Prostate gland (tissue), 2 donors: ENCODE measurements around the gene UPK1A. TPM values are rescaled to one million over a fixed set of nuclear protein-coding genes. Genes with fewer than 3 reads are reported as not detected.
A peak's percentile ranks its signal among the peaks of the same experiment; 100 is the strongest.
"Not testable (repeated sequence)": the region's sequence is repeated elsewhere in the genome, so short reads cannot be mapped to it uniquely, and the experiment has no call there.

Experiments
- DNase-seq: peaks from one replicate; pipeline ENCODE4 v3.0.0-alpha.2; 2019; ENCODE audit warnings: low spot score
- H3K27ac ChIP-seq, 2 donors: fragments of 200-600 bp; sonication (generic); 2 replicates each; pipeline ENCODE4 v1.5.1; 2017 to 2019
- H3K27me3 ChIP-seq: fragments of 200-600 bp; sonication (generic); replicated peaks from 2 replicates; pipeline ENCODE4 v1.5.1; 2019; ENCODE audit not compliant: insufficient read depth
- H3K36me3 ChIP-seq, 2 donors: fragments of 200-600 bp; sonication (generic); 1 replicate in 1 of 2; 2 replicates in 1 of 2; pipeline versions ENCODE4 v1.5.1 to v1.8.1; 2017 to 2019
- H3K4me1 ChIP-seq: fragments of 200-600 bp; sonication (generic); replicated peaks from 2 replicates; pipeline ENCODE4 v1.5.1; 2019
- H3K4me3 ChIP-seq, 2 donors: fragments of 200-600 bp; sonication (generic); 2 replicates each; pipeline ENCODE4 v1.5.1; 2017 to 2019
- H3K9me3 ChIP-seq: fragments of 200-600 bp; sonication (generic); 2 replicates; pipeline ENCODE4 v1.5.1; 2017
- CTCF ChIP-seq, 4 experiments: fragments of 200-600 bp in 2 of 4; fragments of 450-650 bp in 2 of 4; sonication (generic) in 2 of 4; IDR thresholded peaks; 1 replicate in 3 of 4; 2 replicates in 1 of 4; pipeline ENCODE4 v1.5.1; 2016 to 2019; ENCODE audit warnings: antibody characterized with exemption in 4 of 4, mild to moderate bottlenecking in 2 of 4, moderate library complexity in 2 of 4
- POLR2A ChIP-seq: fragments of 450-650 bp; IDR thresholded peaks from one replicate; pipeline ENCODE4 v1.6.1; 2016; ENCODE audit warnings: antibody characterized with exemption, mild to moderate bottlenecking
- POLR2AphosphoS5 ChIP-seq: sonication (generic); formaldehyde crosslinking; IDR thresholded peaks from one replicate; pipeline ENCODE4 v1.6.1; 2017; ENCODE audit warnings: antibody characterized with exemption
- WGBS: methylation state at CpG from one replicate; pipeline ENCODE4 v1.1.5; 2018; 5-methylcytosine and 5-hydroxymethylcytosine counted together
- intact Hi-C: fragments of 100-400 bp; cut with DNase I; formaldehyde crosslinking; loops from one replicate; pipeline ENCODE4 v1.14.2; 2022
- total RNA-seq, 2 donors: library from RNA; depleted of rRNA; stranded (reverse); fragments of >200 nt; gene quantifications; one replicate each; pipeline ENCODE4 v1.1.0, GENCODE V29; 2016

Gene UPK1A
- total RNA-seq, 2 donors from 2014 or later, result 3.8 to 5.5 TPM

- DNase-seq, result no peak
- Histone ChIP-seq H3K9me3 (no peaks in the 10 kb centered on the region), H3K27me3 (no peaks in the 10 kb centered on the region), H3K27ac (no peak overlapping the region), H3K36me3 (no peaks in the 10 kb centered on the region), H3K4me3 (no peak overlapping the region), H3K4me1 (no peaks in the 10 kb centered on the region)
- intact Hi-C loops, result no loop called here
- TF ChIP-seq POLR2A, result no peak
- TF ChIP-seq CTCF (IDR thresholded peaks at IDR 0.05), result no peak
- no peak for TF ChIP-seq POLR2AphosphoS5
- 80% methylated on average over 15 of the region's 15 CpGs for WGBS
These were observed 9.3 kb downstream of the UPK1A start for GRCh38 chr19:35675589-35676140.

- no peak for TF ChIP-seq POLR2A
- no peak for TF ChIP-seq CTCF (IDR thresholded peaks at IDR 0.05)
- TF ChIP-seq POLR2AphosphoS5, result no peak
- Histone ChIP-seq H3K4me3 (no peak overlapping the region), H3K27ac (no peak overlapping the region), H3K36me3 (no peaks in the 10 kb centered on the region), H3K27me3 (no peaks in the 10 kb centered on the region), H3K9me3 (no peaks in the 10 kb centered on the region), H3K4me1 (no peaks in the 10 kb centered on the region)
- DNase-seq, result no peak
- intact Hi-C loops, result no loop called here
- 40% methylated on average over 4 of the region's 4 CpGs for WGBS
These were observed 23.5 kb downstream of the UPK1A start for GRCh38 chr19:35689836-35690235.

- H3K27me3 ChIP-seq, H3K4me1 ChIP-seq, H3K4me3 ChIP-seq, DNase-seq, H3K27ac ChIP-seq, intact Hi-C loops, H3K9me3 ChIP-seq, H3K36me3 ChIP-seq: not testable (repeated sequence)
- WGBS, result 95% methylated on average over 33 of the region's 37 CpGs
These were observed 24.8 kb downstream of the UPK1A start for GRCh38 chr19:35691106-35691505.

GRCh38 chr19:35692010-35692409, 25.7 kb downstream of the UPK1A start:
- intact Hi-C loops, result no loop called here
- H3K27ac ChIP-seq, result no peak overlapping the region
- TF ChIP-seq CTCF (IDR thresholded peaks at IDR 0.05), result peak in 1 of 4 experiments; percentile 18
- no peak for TF ChIP-seq POLR2AphosphoS5
- TF ChIP-seq POLR2A, result no peak
- no peaks in the 10 kb centered on the region for H3K9me3 ChIP-seq
- H3K36me3 ChIP-seq, result no peaks in the 10 kb centered on the region
- H3K27me3 ChIP-seq, result no peaks in the 10 kb centered on the region
- no peak overlapping the region for H3K4me3 ChIP-seq
- 42% methylated on average over 9 of the region's 11 CpGs for WGBS
- no peak for DNase-seq
- H3K4me1 ChIP-seq, result no peaks in the 10 kb centered on the region

- H3K9me3 ChIP-seq, result no peaks in the 10 kb centered on the region
- H3K27ac ChIP-seq, result no peak overlapping the region
- no peaks in the 10 kb centered on the region for H3K27me3 ChIP-seq
- no peaks in the 10 kb centered on the region for H3K4me1 ChIP-seq
- intact Hi-C loops, result no loop called here
- no peak for DNase-seq
- H3K36me3 ChIP-seq, result no peaks in the 10 kb centered on the region
- H3K4me3 ChIP-seq, result no peak overlapping the region
- TF ChIP-seq POLR2A (no peak), CTCF (IDR thresholded peaks at IDR 0.05) (no peak), POLR2AphosphoS5 (no peak)
- WGBS, result 17% methylated on average over 8 of the region's 8 CpGs
These were observed 27.1 kb downstream of the UPK1A start for GRCh38 chr19:35693422-35693821.
